Cortex of kidney (tissue), 1 donor: ENCODE measurements around the gene DPP6.
"Not testable (repeated sequence)": the region's sequence is repeated elsewhere in the genome, so short reads cannot be mapped to it uniquely, and the experiment has no call there.

Experiments used
- DNase-seq: peaks from one replicate; lab custom pipeline; 2025; lab: John Stamatoyannopoulos, UW

The DPP6 gene

GRCh38 chr7:154934353-154934952 lies 882.3 kb downstream of the DPP6 start:
- not testable (repeated sequence) for DNase-seq

GRCh38 chr7:154937837-154938236 lies 885.6 kb downstream of the DPP6 start:
- no peak for DNase-seq

DNA sequence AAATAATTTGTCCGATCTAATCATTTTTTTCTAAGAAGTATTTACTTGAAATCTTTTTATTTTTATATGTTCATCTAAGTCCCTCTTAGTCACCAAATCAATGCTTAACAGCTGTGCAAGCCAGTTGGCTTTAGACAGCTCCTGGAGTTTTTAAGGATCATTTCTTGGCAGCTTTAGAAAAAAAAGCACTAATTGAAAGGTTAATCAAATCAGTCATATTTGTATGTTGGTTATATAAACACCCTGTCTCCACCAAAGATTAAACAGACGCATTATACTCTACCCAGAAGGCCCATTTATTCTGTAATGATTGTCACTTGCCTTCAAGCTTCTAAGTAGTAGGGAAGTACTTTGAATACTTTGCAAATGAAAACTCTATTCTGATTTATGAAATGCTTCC lies 890.5 kb downstream of the DPP6 start:
- no peak for DNase-seq
